ENCODE data around the gene HEMK1.

The HEMK1 gene

DNA sequence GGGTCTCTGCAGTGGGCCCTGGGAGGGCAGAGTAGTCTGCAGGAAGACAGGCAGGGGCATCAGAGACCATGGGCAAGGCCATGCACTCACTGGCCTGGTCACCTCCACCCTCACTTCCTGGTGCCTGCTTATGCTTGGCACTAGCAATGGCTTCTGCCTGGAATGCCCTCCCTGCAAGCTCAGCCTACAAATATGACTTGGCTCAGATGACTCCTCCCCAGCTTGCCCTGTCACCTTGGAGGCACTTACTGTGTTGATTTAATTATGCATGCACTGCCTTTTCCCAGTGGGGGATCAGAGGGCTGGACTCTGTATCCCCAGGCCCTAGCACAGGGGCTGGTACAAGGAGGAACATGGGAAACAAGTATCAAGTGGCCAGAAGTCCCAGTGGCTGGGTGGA, 9.6 kb upstream of the HEMK1 start:
- Mint-ChIP-seq H3K27me3 (peaks cover 1% of the 10 kb centered on the region), H3K4me3 (no peak overlapping the region), H3K36me3 (ENCODE audit: low read depth) (no peaks in the 10 kb centered on the region), H3K9me3 (no peaks in the 10 kb centered on the region), H3K4me1 (peaks cover 5% of the 10 kb centered on the region), H3K27ac (no peak overlapping the region)
- ATAC-seq (no peak), DNase-seq (no peak)

GRCh38 chr3:50562861-50563260, 6.5 kb upstream of the HEMK1 start:
- no peak for DNase-seq
- Mint-ChIP-seq H3K36me3 (ENCODE audit: low read depth) (no peaks in the 10 kb centered on the region), H3K27me3 (no peaks in the 10 kb centered on the region), H3K9me3 (no peaks in the 10 kb centered on the region), H3K4me1 (peaks cover 18% of the 10 kb centered on the region), H3K27ac (no peak overlapping the region), H3K4me3 (no peak overlapping the region)
- ATAC-seq: no peak

GRCh38 chr3:50563867-50564266, 5.5 kb upstream of the HEMK1 start:
- Mint-ChIP-seq H3K27ac (no peak overlapping the region), H3K4me1 (peaks cover 20% of the 10 kb centered on the region)
- no peak for DNase-seq

DNA sequence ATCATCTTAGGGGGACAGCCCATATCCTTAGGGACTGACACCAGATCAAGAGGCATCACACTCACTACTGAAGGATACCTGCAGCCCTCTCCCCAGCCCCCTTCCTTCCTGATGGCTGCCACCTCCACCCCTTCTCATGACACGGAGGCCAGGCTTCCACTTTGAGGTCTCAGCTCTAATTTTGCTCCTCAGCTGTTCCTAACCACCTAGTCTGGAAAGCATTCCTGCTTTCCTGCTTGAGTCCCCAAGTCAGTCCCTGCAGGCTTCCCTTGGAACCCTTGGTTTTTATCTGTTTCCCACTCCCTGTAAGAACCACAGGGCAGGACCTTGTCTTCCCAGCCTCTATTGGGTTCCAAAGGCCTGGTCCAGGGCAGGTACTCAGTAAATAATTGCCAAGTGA, 5.0 kb upstream of the HEMK1 start:
- ATAC-seq: no peak
- H3K9me3 Mint-ChIP-seq: no peaks in the 10 kb centered on the region
- no peak overlapping the region for H3K27ac Mint-ChIP-seq
- no peaks in the 10 kb centered on the region for H3K27me3 Mint-ChIP-seq
- H3K4me3 Mint-ChIP-seq: no peak overlapping the region
- H3K4me1 Mint-ChIP-seq: peaks cover 20% of the 10 kb centered on the region
- H3K36me3 Mint-ChIP-seq (ENCODE audit: low read depth): peaks cover 2% of the 10 kb centered on the region
- no peak for DNase-seq

More at GRCh38 chr3:50563867-50564266, 5.5 kb upstream of the HEMK1 start:
- H3K27me3 Mint-ChIP-seq: no peaks in the 10 kb centered on the region
- no peak overlapping the region for H3K4me3 Mint-ChIP-seq
- no peak for ATAC-seq
- peaks cover 2% of the 10 kb centered on the region for H3K36me3 Mint-ChIP-seq (ENCODE audit: low read depth)
- H3K9me3 Mint-ChIP-seq: no peaks in the 10 kb centered on the region

GRCh38 chr3:50567011-50567385, 2.3 kb upstream of the HEMK1 start:
- H3K9me3 Mint-ChIP-seq: no peaks in the 10 kb centered on the region
- peaks cover 41% of the 10 kb centered on the region for H3K4me1 Mint-ChIP-seq
- ATAC-seq: no peak
- H3K4me3 Mint-ChIP-seq: peak overlapping the region; percentile 77
- no peak overlapping the region for H3K27ac Mint-ChIP-seq
- no peaks in the 10 kb centered on the region for H3K27me3 Mint-ChIP-seq
- DNase-seq: no peak
- peaks cover 17% of the 10 kb centered on the region for H3K36me3 Mint-ChIP-seq (ENCODE audit: low read depth)

GRCh38 chr3:50567386-50568167, 1.7 kb upstream of the HEMK1 start, which contains the start of gene C3orf18:
Gene C3orf18, minus strand, starts transcription at chr3:50567747. Its CDS starts 2,048 bp downstream, at chr3:50565699.
- Mint-ChIP-seq H3K9me3 (no peaks in the 10 kb centered on the region), H3K4me1 (peaks cover 46% of the 10 kb centered on the region), H3K4me3 (peak within 1 kb of the TSS; percentile 98), H3K27ac (peak within 1 kb of the TSS; percentile 95), H3K36me3 (ENCODE audit: low read depth) (peaks cover 21% of the 10 kb centered on the region), H3K27me3 (no peaks in the 10 kb centered on the region)
- DNase-seq: peak; percentile 96
- ATAC-seq: peak; percentile 82

DNA sequence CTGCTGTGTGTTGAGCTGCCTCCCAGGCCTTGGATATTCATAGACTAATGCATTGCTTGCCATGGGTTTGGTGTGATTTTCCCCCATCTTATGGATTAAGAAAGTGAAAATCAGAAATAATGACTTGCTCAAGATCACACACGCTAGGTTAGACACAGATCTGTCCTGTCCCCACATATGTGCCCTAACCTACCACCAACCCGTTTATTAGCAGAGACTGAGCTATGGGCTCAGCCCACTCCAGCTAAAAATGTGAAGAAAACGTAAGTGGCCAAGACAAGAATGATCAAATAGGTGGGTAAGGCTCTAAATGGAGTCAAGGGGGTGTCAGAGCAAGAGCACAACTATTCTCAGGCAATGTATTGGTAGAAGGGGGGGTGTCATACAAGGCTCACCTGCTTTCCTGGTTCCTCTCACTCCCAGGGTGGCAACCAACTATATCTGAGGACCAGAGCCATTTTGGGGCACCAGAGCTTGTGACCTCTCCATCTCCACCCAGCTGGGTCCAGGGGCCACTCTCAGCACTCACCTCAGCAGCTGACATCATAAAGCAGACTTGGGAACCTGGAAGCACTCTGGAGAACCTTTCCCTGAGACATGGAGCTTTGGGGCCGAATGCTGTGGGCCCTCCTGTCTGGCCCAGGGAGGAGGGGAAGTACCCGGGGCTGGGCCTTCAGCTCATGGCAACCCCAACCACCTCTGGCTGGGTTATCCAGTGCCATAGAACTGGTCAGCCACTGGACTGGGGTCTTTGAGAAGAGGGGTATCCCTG, 1.4 kb downstream of the HEMK1 start:
- ATAC-seq: no peak
- Mint-ChIP-seq H3K27me3 (peaks cover 3% of the 10 kb centered on the region), H3K9me3 (no peaks in the 10 kb centered on the region), H3K4me3 (peak overlapping the region; percentile 98), H3K36me3 (ENCODE audit: low read depth) (peaks cover 37% of the 10 kb centered on the region), H3K4me1 (peaks cover 73% of the 10 kb centered on the region), H3K27ac (peak overlapping the region; percentile 95)
- no peak for DNase-seq

- Mint-ChIP-seq H3K27me3 (peaks cover 3% of the 10 kb centered on the region), H3K4me3 (peak overlapping the region; percentile 98), H3K27ac (peak overlapping the region; percentile 95), H3K9me3 (no peaks in the 10 kb centered on the region), H3K36me3 (ENCODE audit: low read depth) (peaks cover 45% of the 10 kb centered on the region), H3K4me1 (peaks cover 78% of the 10 kb centered on the region)
- DNase-seq (no peak), ATAC-seq (no peak)
Measured at GRCh38 chr3:50571486-50571885, 2.2 kb downstream of the HEMK1 start.

DNA sequence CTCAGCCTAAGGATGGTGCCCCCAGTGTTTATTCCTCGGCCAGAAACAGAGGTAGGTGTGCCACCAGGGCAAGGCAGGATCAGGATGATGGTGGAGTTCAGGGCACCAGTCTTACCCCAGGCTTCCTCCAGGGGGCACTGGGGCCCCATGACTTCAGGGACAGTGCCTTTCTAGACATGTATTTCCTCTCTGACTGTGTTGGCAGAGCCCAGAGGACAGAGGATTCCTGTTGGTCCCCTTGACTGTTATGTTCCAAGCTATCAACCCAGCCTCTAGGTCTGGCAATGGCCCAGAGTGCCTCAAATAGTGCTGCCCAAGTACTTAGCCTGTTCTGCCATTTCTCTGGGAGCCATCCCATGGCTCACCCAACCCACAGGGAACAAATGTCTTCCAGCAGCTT, 2.8 kb downstream of the HEMK1 start:
- Mint-ChIP-seq H3K9me3 (no peaks in the 10 kb centered on the region), H3K4me3 (peak overlapping the region; percentile 98), H3K4me1 (peaks cover 74% of the 10 kb centered on the region), H3K36me3 (ENCODE audit: low read depth) (peaks cover 48% of the 10 kb centered on the region), H3K27me3 (peaks cover 3% of the 10 kb centered on the region), H3K27ac (peak overlapping the region; percentile 95)
- ATAC-seq: peak; percentile 17
- DNase-seq: peak; percentile 86

DNA sequence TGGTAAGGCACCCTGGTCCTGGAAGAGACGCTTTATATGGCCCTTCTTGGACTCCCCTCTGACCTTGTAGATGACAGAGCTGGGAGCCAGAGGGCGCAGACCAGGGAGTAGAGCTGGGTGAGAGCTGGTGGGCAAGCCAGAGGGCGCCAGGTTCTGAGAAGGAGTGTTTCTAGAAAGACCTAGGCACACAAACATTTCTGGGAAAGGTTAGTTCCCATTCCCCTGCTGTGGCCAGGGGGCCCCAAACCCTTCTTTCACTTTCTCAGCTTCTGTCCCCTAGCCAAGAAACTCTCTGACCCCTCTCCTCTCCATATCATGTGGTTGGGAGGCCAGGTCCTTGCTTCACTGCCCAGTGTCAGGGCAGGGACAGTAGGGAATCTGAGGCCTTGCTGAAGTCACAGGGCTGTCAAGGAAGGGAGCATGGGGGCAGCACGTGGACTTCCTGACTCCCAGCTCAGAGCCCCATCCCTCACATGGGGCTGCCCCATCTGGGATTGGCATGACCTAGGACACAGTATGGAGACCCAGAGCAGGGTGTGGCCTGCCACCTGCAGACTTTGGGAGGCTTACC, 3.6 kb downstream of the HEMK1 start:
- Mint-ChIP-seq H3K4me1 (peaks cover 76% of the 10 kb centered on the region), H3K36me3 (ENCODE audit: low read depth) (peaks cover 55% of the 10 kb centered on the region), H3K4me3 (peak overlapping the region; percentile 98), H3K27ac (peak overlapping the region; percentile 95), H3K9me3 (no peaks in the 10 kb centered on the region), H3K27me3 (peaks cover 3% of the 10 kb centered on the region)
- DNase-seq: peak; percentile 69
- ATAC-seq: peak; percentile 11

GRCh38 chr3:50573566-50574443, 4.5 kb downstream of the HEMK1 start:
- Mint-ChIP-seq H3K4me3 (peak overlapping the region; percentile 98), H3K9me3 (no peaks in the 10 kb centered on the region), H3K27me3 (peaks cover 3% of the 10 kb centered on the region), H3K36me3 (ENCODE audit: low read depth) (peaks cover 60% of the 10 kb centered on the region), H3K27ac (peak overlapping the region; percentile 95), H3K4me1 (peaks cover 75% of the 10 kb centered on the region)
- peak; percentile 78 for DNase-seq
- peak; percentile 63 for ATAC-seq

DNA sequence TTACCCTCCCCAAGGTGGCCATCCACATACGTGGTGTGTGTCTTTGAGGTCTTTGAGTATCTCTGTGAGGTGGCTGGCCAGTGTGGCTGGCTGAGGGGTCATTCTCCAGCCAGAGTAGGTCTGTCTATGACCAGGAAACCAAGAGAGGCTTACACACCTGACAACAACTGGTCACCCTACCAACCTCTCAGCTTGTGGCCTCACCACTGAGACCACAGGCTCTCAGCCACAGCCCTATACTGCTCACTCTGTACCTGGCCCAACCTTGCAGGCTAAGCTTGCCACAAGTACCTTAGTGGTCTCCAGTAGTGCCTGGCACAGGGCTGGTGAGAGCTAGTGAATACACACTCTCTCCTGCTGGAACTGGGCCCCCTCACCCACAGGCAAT, 5.1 kb downstream of the HEMK1 start:
- Mint-ChIP-seq H3K9me3 (no peaks in the 10 kb centered on the region), H3K4me3 (peak overlapping the region; percentile 98), H3K36me3 (ENCODE audit: low read depth) (peaks cover 61% of the 10 kb centered on the region), H3K27me3 (peaks cover 3% of the 10 kb centered on the region), H3K4me1 (peaks cover 75% of the 10 kb centered on the region), H3K27ac (peak overlapping the region; percentile 95)
- DNase-seq: peak; percentile 56
- ATAC-seq: peak; percentile 9

GRCh38 chr3:50575372-50575771, 6.0 kb downstream of the HEMK1 start:
- H3K27ac Mint-ChIP-seq: peak overlapping the region; percentile 95
- H3K36me3 Mint-ChIP-seq (ENCODE audit: low read depth): peaks cover 58% of the 10 kb centered on the region

DNA sequence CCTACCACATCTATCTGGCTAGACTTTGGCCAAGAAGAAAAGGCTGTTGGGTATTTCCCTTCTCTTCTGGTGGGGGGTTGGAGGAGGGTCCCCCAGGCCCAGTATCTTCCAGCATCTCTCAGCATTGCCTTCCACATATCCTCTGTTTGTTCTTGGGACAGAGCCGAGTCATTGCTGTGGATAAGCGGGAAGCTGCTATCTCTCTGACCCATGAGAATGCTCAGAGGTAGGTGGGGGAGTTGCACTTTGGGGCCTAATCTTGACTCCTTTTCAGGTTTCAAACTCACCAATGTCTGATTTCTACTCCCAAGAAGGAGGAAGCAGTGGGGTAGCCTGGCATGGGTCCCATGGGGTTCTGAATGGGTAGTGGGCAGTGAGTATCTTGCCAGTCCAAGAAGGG, 8.0 kb downstream of the HEMK1 start:
- Mint-ChIP-seq H3K27ac (no peak overlapping the region), H3K4me1 (peaks cover 64% of the 10 kb centered on the region), H3K4me3 (no peak overlapping the region), H3K27me3 (peaks cover 3% of the 10 kb centered on the region), H3K36me3 (ENCODE audit: low read depth) (peaks cover 62% of the 10 kb centered on the region), H3K9me3 (no peaks in the 10 kb centered on the region)
- DNase-seq (no peak), ATAC-seq (no peak)

More at GRCh38 chr3:50575372-50575771, 6.0 kb downstream of the HEMK1 start:
- Mint-ChIP-seq H3K9me3 (no peaks in the 10 kb centered on the region), H3K4me1 (peaks cover 74% of the 10 kb centered on the region), H3K27me3 (peaks cover 3% of the 10 kb centered on the region), H3K4me3 (no peak overlapping the region)
- DNase-seq (no peak), ATAC-seq (no peak)
